Rectal smooth muscle tissue (tissue), 1 donor: Measurements from ENCODE around the gene SERINC5.
A peak's percentile ranks its signal among the peaks of the same experiment; 100 is the strongest.
"Not testable (repeated sequence)": the region's sequence is repeated elsewhere in the genome, so short reads cannot be mapped to it uniquely, and the experiment has no call there.

Experiments
- H3K27ac ChIP-seq: one replicate; pipeline ENCODE4 v1.7.0; 2013; ENCODE audit warnings: low read depth, low read length, inconsistent platforms
- H3K27me3 ChIP-seq: one replicate; pipeline ENCODE4 v1.7.0; 2013; ENCODE audit warnings: low read length; ENCODE audit not compliant: control insufficient read depth, insufficient read depth
- H3K36me3 ChIP-seq: one replicate; pipeline ENCODE4 v1.7.0; 2013; ENCODE audit warnings: low read length; ENCODE audit not compliant: control insufficient read depth, insufficient read depth
- H3K4me1 ChIP-seq: one replicate; pipeline ENCODE4 v1.7.0; 2013; ENCODE audit warnings: low read length; ENCODE audit not compliant: control insufficient read depth, insufficient read depth
- H3K4me3 ChIP-seq: one replicate; pipeline ENCODE4 v1.7.0; 2013; ENCODE audit warnings: low read length
- H3K9ac ChIP-seq: one replicate; pipeline ENCODE4 v1.7.0; 2013; ENCODE audit warnings: low read length

The SERINC5 gene

DNA sequence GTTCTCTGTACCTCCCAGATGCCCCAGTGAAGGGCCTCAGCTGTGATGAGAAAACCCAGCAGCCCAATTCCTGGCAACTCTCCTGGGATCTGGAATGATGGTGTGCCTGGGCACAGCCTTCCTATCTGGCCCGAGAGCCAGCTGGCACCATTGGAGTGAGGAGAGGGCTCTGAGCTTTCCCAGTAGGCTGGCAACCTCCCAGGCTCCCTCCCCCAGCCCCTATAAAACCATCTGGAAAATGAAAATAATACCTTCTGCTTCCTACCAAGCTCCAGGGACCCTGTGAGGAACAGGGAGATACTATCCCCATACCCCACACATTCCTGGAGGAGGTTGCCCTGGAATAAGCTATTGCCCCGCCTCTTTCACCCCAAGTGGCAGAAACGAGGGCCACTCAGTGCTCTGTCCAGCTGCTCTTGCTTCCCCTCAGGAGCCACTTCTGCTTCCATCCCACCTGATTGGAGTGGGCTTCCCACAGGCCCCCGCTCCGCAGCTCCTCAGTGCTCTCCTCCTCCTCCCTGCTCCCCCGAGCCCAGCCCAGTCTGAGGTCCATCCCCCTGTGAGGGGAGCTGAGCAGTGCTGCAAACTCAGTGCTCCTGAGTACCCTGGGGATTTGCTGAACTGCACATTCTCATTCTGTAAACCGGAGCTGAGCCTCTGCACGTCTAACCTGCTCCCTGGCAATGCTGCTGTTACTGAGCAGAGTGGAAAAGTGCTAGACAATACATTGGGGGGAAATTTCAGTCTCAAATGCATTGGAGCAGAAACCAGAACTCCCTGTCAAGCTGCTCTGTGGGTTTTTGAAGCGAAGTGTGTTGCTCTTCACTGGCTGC, 146.0 kb downstream of the SERINC5 start:
- no peak overlapping the region for H3K4me3 ChIP-seq
- H3K27ac ChIP-seq: peak overlapping the region; percentile 73
- no peaks in the 10 kb centered on the region for H3K27me3 ChIP-seq
- no peak overlapping the region for H3K9ac ChIP-seq
- peaks cover 6% of the 10 kb centered on the region for H3K4me1 ChIP-seq
- no peaks in the 10 kb centered on the region for H3K36me3 ChIP-seq

DNA sequence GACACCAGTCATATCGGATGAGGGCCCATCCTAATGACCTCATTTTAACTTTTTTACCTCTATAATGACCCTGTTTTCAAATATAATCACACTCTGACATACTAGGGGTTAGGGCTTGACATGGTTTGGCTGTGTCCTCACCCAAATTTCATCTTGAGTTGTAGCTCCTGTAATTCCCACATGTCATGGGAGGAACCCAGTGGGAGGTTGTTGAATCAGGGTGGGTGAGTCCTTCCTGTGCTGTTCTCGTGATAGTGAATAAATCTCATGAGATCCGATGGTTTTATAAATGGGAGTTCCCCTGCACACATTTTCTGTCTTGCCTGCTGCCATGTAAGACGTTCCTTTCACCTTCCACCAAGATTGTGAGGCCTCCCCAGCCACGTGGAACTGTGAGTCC, 148.9 kb downstream of the SERINC5 start:
- H3K4me3 ChIP-seq: no peak overlapping the region
- H3K36me3 ChIP-seq: no peaks in the 10 kb centered on the region
- no peak overlapping the region for H3K27ac ChIP-seq
- H3K27me3 ChIP-seq: no peaks in the 10 kb centered on the region
- H3K4me1 ChIP-seq: peaks cover 6% of the 10 kb centered on the region
- no peak overlapping the region for H3K9ac ChIP-seq

DNA sequence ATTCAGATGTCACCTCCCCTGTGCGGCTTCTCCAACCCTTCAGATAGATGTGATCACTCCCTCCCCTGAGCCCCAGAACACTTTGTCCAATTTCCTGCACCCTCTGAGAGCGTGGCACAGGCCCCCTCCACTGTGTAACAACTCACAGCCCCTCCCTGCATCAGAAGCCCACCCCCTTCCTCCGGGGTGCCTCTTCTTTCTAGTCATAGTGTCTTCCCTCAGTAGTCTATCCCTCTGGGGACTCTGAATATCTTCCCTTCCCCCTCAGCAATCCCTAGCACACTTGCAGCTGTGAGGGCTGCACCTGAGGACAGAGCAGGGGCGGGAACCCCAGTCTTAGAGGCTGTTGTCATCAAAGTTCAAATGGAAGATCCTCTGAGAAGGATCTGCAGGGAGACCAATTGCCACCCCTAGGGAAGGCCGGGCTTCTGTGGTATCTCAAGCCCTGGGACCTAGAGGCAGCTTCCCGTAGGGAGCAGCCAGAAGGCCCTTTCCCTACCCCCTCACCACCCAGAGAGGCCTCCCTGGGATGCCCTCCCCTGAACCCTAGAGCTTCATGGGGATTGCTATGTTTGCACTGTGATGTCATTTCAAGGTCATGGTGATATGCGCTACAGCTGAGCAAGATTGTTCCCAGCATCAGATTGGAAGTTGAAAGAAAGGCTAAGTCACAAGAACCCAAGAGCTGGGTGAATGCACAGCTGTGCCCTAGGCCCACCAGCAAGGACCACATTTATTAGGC, 150.0 kb downstream of the SERINC5 start:
- Histone ChIP-seq H3K36me3 (no peaks in the 10 kb centered on the region), H3K27me3 (no peaks in the 10 kb centered on the region), H3K4me3 (no peak overlapping the region), H3K27ac (no peak overlapping the region), H3K4me1 (peaks cover 6% of the 10 kb centered on the region), H3K9ac (no peak overlapping the region)

DNA sequence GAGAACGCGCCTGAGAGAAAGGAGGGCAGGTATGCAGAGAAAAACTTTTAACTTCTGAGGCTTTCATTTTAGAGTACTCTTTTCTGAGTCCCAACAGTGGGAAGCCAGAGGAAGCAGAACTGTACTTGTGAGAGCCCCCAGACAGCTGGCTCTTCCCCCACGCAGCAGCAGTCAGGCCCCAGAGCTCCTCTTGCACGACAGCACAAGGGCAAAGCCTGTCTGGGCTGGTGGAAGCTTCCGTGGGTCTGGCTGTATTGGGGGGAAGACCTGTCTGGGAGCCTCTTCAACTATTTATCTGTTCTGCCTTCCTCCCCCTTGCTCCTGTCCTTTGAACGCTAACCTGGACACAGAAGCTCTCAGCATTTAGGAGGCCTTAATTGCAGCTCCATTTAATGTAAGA, 152.5 kb downstream of the SERINC5 start:
- Histone ChIP-seq H3K4me3 (no peak overlapping the region), H3K27me3 (no peaks in the 10 kb centered on the region)

DNA sequence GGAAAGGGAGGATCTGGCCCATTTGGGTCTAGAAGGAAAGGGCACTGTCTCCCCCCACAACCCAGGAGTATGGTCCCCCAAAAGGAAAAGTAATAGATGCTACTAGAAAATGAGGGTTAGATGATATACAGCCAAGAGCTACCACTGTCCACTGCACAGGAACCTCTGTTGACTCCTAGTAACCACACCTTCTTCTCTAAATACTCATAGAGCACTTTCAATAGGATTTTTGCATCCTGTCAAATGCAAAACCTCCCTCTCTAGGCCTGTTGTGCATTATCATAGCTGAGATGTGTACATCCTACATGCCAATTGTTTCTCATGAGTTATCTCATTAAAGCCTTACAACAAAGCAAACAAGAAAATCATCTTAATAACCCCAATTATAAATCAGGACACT, 153.9 kb downstream of the SERINC5 start:
- Histone ChIP-seq H3K4me1 (no peaks in the 10 kb centered on the region), H3K4me3 (no peak overlapping the region), H3K27ac (no peak overlapping the region), H3K27me3 (no peaks in the 10 kb centered on the region), H3K36me3 (no peaks in the 10 kb centered on the region), H3K9ac (no peak overlapping the region)

More for the DNA sequence above, 152.5 kb downstream of the SERINC5 start:
- H3K4me1 ChIP-seq: no peaks in the 10 kb centered on the region
- H3K27ac ChIP-seq: no peak overlapping the region
- H3K9ac ChIP-seq: no peak overlapping the region
- no peaks in the 10 kb centered on the region for H3K36me3 ChIP-seq

DNA sequence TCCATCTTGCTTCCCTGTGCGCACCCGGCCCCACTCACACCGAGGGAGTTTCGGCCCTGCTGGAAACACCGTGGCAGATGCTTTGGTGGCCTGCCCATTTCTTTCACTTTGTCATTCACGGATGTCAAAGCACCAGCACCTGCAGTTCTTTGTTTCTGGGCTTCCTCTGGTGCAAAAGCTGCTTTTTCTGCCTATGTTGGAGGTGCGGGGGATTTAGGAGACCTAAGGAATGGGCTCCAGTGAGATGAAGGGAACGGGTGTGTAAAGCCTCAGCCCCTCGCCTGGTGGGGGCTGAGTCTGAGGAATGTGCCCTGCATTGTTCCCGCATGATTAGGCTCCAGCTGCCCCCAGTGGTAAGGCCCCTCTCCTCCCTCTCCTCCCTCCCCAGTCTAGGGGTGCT, 158.4 kb downstream of the SERINC5 start:
- Histone ChIP-seq H3K36me3 (no peaks in the 10 kb centered on the region), H3K27ac (no peak overlapping the region), H3K9ac (no peak overlapping the region)

DNA sequence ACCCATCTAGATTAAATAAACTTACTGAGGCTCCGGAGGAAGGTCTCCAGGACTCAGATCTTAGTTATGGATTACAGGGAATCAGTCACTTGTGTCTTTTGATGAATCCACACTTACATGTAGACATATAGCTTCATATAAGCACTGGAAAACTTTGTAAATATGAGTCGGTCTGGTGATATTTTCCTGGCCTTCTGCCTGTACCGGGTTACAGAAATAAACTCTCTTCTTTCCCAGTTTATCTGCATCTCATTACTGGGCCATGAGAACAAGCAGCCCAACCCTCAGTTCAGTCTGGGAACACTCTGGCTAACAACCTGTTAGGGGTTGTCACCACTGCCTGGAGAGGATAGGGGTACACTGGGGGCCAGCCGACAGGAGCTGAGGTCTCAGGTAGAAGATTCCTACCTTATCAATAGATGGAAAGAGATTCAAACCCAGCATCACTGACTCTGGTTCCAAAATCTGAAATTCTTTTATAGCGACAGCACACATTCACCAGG, 161.6 kb downstream of the SERINC5 start:
- Histone ChIP-seq H3K36me3 (no peaks in the 10 kb centered on the region), H3K9ac (no peak overlapping the region), H3K27ac (no peak overlapping the region), H3K27me3 (no peaks in the 10 kb centered on the region), H3K4me3 (no peak overlapping the region), H3K4me1 (no peaks in the 10 kb centered on the region)

More for the DNA sequence above, 158.4 kb downstream of the SERINC5 start:
- no peaks in the 10 kb centered on the region for H3K27me3 ChIP-seq
- no peak overlapping the region for H3K4me3 ChIP-seq
- H3K4me1 ChIP-seq: no peaks in the 10 kb centered on the region

DNA sequence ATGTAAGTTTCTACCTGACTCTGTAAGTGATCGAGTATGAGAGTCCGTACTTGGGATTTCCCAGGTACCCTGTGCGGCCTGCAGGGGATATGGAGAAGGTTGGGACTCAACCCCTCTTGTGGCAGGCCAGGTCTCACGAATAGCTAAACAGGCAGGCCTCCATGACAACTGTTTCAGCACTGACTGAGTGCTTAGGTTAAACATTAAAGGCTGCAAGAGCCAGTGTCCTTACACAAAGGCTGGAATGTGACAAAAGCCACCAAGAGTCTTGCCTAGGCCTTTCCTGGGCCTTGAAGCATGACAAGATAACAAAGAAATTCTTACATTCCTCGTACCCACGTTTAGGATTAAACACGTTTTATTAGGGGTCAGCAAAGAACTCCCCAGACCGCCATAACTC, 162.1 kb downstream of the SERINC5 start:
- no peak overlapping the region for H3K9ac ChIP-seq
- no peak overlapping the region for H3K4me3 ChIP-seq
- H3K36me3 ChIP-seq: no peaks in the 10 kb centered on the region
- no peaks in the 10 kb centered on the region for H3K27me3 ChIP-seq
- no peaks in the 10 kb centered on the region for H3K4me1 ChIP-seq
- no peak overlapping the region for H3K27ac ChIP-seq

DNA sequence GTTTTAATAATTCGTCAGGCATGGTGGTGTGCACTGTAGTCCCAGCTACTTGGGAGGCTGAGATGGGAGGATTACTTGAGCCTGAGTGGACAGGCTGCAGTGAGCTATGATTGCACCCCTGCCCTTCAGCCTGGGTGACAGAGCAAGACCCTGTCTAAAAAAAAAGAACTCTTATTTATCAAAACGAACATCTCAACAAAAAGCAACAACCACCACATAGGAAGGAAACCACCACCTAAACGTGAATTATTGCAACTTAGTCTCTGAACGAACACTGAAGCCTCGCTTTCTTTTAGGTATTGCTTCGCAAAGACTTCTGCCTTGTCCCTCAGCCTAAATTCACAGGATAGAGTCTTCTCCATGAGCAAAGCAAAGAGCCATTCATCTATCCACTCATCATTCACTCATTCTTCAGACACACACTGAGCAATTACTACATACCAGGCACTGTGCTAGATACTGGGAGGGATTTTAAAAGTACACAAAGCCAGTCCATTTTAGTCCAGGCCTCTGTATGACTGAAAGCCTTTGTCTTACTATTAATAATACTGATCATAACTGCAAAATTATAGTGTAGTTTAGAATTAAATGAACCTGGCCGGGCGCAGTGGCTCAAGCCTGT, 163.3 kb downstream of the SERINC5 start:
- Histone ChIP-seq H3K4me1 (no peaks in the 10 kb centered on the region), H3K36me3 (no peaks in the 10 kb centered on the region), H3K27ac (no peak overlapping the region), H3K9ac (no peak overlapping the region), H3K27me3 (no peaks in the 10 kb centered on the region), H3K4me3 (no peak overlapping the region)

DNA sequence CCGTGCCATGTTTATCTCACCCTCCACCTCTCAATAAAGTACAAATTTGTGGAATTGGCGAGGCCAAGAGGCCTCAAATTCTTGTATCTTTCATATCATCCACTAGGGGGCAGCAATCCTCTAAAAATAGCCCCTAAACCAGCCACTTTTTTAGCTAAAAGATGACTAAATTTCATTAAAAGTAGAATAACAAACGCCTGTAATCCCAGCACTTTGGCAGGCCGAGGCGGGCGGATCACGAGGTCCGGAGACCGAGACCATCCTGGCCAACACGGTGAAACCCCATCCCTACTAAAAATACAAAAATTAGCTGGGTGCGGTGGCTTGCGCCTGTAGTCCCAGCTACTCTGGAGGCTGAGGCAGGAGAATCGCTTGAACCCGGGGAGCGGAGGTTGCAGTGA, 164.1 kb downstream of the SERINC5 start:
- not testable (repeated sequence) for H3K27me3 ChIP-seq, H3K4me3 ChIP-seq, H3K27ac ChIP-seq, H3K4me1 ChIP-seq, H3K9ac ChIP-seq, H3K36me3 ChIP-seq

DNA sequence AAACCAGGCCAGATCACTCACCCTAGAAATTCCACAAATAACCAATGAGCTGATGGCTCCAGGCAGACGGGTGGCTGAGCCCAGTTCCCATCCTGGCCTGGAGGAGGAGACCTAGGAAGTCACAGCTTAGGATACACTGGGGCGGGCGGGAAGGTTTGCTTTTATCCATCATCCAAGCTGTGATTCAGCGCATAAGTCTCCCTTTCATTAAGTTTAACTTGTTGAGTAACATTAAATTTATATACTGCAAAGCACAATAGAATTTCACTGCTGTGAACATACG, 165.0 kb downstream of the SERINC5 start:
- Histone ChIP-seq H3K9ac (no peak overlapping the region), H3K27me3 (no peaks in the 10 kb centered on the region), H3K36me3 (no peaks in the 10 kb centered on the region), H3K4me1 (no peaks in the 10 kb centered on the region), H3K4me3 (no peak overlapping the region), H3K27ac (no peak overlapping the region)

DNA sequence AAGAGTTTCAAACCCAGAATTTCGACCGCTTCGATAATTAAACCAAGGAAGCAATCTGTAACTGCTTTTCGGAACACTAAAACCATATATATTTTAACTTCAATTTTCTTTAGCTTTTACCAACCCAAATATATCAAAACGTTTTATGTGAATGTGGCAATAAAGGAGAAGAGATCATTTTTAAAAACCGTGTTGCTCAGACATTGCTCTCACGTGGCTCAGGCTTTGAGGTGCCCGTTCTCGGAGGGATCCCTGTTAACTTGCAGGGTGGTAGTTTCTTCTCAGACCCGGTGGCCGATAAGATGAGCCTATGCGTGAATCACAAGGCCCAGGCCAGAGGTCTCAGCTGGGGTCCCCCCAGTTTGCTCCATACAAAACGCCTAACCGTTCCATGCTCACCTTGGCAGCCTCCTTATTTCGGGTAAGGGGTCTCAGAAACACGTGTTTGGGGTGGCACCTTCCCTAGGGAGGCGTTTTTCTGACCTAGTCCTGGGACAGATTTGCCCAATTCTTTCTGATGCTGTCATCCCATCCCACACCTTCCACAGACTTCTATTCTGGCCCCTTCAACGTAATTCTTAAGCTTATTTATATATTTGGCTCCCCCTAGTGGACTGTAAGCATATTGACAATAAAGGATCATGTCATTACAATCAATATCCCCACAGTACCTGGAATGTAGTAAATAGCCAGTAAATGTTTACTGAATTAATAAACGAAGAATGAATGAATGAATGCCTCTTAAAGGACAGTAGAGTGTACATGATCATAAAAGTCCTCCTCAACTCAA, 172.6 kb downstream of the SERINC5 start:
- Histone ChIP-seq H3K27me3 (no peaks in the 10 kb centered on the region), H3K9ac (no peak overlapping the region), H3K27ac (peak overlapping the region; percentile 25), H3K4me3 (peak overlapping the region; percentile 49), H3K4me1 (peaks cover 3% of the 10 kb centered on the region), H3K36me3 (no peaks in the 10 kb centered on the region)
